NT2/D1 (cell line): ENCODE data around the gene ZNF135.

ENCODE experiments used
- SUZ12 ChIP-seq: IDR thresholded peaks from 2 replicates; pipeline ENCODE4 v1.6.1; 2011; ENCODE audit not compliant: insufficient read length, insufficient read depth; ENCODE audit errors: extremely low read depth
- YY1 ChIP-seq: IDR thresholded peaks from 2 replicates; pipeline ENCODE4 v1.6.1; 2011; ENCODE audit not compliant: insufficient read length, insufficient read depth
- ZNF274 ChIP-seq: IDR thresholded peaks from 2 replicates; pipeline ENCODE4 v1.6.1; 2011; ENCODE audit warnings: mild to moderate bottlenecking, low read depth, low read length

- TF ChIP-seq YY1 (no peak), ZNF274 (no peak), SUZ12 (no peak)
Measured at GRCh38 chr19:58063712-58064111, 4.6 kb downstream of the ZNF135 start.
